IPS DF 19.7 (cell line): ENCODE data around the gene PRMT5.
"Not testable (repeated sequence)": the region's sequence is repeated elsewhere in the genome, so short reads cannot be mapped to it uniquely, and the experiment has no call there.

Experiments
- DNase-seq: peaks from one replicate; pipeline ENCODE4 v3.0.0-alpha.2; 2013; ENCODE audit warnings: low read depth, low spot score

Gene PRMT5

GRCh38 chr14:22932146-22932545, 3.0 kb upstream of the PRMT5 start:
- DNase-seq, result no peak

- no peak for DNase-seq
Observed at GRCh38 chr14:22929961-22930364, 787 bp upstream of the PRMT5 start.

- no peak for DNase-seq
Observed at GRCh38 chr14:22928237-22929103, 706 bp downstream of the PRMT5 start.

GRCh38 chr14:22926316-22926715, 2.9 kb downstream of the PRMT5 start:
- DNase-seq, result no peak

GRCh38 chr14:22925513-22925912, 3.7 kb downstream of the PRMT5 start:
- no peak for DNase-seq

- no peak for DNase-seq
Observed at GRCh38 chr14:22923746-22924145, 5.4 kb downstream of the PRMT5 start.

GRCh38 chr14:22922294-22922693, 6.9 kb downstream of the PRMT5 start:
- no peak for DNase-seq

- DNase-seq, result no peak
Observed at GRCh38 chr14:22920697-22921096, 8.5 kb downstream of the PRMT5 start.

GRCh38 chr14:22919601-22919921, 9.6 kb downstream of the PRMT5 start:
- no peak for DNase-seq

GRCh38 chr14:22918804-22919600, 10.2 kb downstream of the PRMT5 start, which contains the start of gene RBM23:
RBM23 (minus strand) TSS chr14:22919149.
- peak; percentile 100 for DNase-seq

GRCh38 chr14:22915886-22916521, 13.2 kb downstream of the PRMT5 start:
- no peak for DNase-seq

- not testable (repeated sequence) for DNase-seq
Observed at GRCh38 chr14:22914836-22915235, 14.3 kb downstream of the PRMT5 start.

GRCh38 chr14:22910916-22911315, 18.3 kb downstream of the PRMT5 start:
- DNase-seq, result no peak

GRCh38 chr14:22908601-22909000, 20.6 kb downstream of the PRMT5 start:
- DNase-seq, result no peak

GRCh38 chr14:22907429-22907828, 21.7 kb downstream of the PRMT5 start:
- no peak for DNase-seq

- no peak for DNase-seq
Observed at GRCh38 chr14:22906073-22906472, 23.1 kb downstream of the PRMT5 start.

GRCh38 chr14:22905627-22906026, 23.5 kb downstream of the PRMT5 start:
- DNase-seq, result no peak

- DNase-seq, result no peak
Observed at GRCh38 chr14:22903742-22904087, 25.5 kb downstream of the PRMT5 start.

GRCh38 chr14:22901799-22902198, 27.4 kb downstream of the PRMT5 start:
- no peak for DNase-seq

- peak; percentile 40 for DNase-seq
Observed at GRCh38 chr14:22900081-22900799, 28.9 kb downstream of the PRMT5 start.

GRCh38 chr14:22898302-22899090, 30.7 kb downstream of the PRMT5 start:
- no peak for DNase-seq
